T-helper 1 cell (primary cell): Measurements from ENCODE around the gene NKRF.
"Not testable (repeated sequence)": the region's sequence is repeated elsewhere in the genome, so short reads cannot be mapped to it uniquely, and the experiment has no call there.

Experiments
- DNase-seq, 5 donors: peaks; one replicate each; pipeline ENCODE4 v3.0.0-alpha.2; 2012 to 2020
- total RNA-seq, 4 donors: gene quantifications; one replicate each; lab custom pipeline; 2026; lab: John Stamatoyannopoulos, UW

The NKRF gene
- total RNA-seq = 30.8 to 42.0 (median 31.9) reads per million in 4 donors

- peak; percentile 79 to 90 (median 85) for DNase-seq
Measured at GRCh38 chrX:119606280-119607017, at the start of gene NKRF. Gene NKRF (minus strand): TSS chrX:119606424.

DNA sequence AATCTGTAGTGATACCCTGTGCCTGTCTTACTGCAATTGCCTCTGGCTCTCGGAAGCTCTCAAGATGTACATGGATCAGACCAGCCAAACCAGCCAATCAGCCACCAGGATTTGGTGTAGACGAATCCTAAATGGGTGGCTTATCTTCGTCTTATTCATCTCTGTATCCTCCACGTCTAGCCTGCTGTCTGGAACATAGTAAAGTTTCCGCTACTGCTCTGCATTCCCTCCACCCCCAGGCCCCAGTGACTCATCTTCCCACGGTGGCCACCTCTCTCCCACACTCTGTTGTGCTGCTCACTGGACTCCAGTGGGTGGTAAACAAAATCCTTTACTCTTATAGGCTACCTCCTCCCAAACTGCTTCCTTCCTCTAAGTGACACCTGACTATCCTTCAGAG, 48.9 kb upstream of the NKRF start:
- DNase-seq = peak in 4 of 5 donors; percentile 12 to 47 (median 36)

GRCh38 chrX:119654112-119654531, 47.9 kb upstream of the NKRF start:
- peak in 1 of 5 donors; percentile 5 for DNase-seq

GRCh38 chrX:119648421-119648775, 42.2 kb upstream of the NKRF start:
- DNase-seq = no peak

- DNase-seq = peak; percentile 7 to 95 (median 36)
Measured at GRCh38 chrX:119647552-119648420, 41.6 kb upstream of the NKRF start.

DNA sequence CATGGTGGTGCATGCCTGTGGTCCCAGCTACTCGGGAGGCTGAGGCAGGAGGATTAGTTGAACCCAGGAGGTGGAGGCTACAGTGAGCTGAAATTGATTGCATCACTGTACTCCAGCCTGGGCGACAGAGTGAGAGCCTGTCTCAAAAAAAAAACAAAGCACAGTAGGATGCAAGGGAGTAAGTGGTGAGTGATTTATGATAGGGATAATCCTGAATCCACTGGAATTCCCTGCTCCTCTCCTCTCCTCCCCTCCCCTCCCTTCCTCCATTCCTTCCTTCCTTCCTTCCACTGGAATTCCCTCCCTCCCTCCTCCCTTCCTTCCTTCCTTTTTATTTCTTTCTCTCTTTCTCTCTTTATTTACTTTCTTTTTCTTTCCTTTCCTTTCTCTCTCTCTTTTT, 40.9 kb upstream of the NKRF start:
- DNase-seq = no peak

GRCh38 chrX:119646515-119646914, 40.3 kb upstream of the NKRF start:
- DNase-seq = no peak

DNA sequence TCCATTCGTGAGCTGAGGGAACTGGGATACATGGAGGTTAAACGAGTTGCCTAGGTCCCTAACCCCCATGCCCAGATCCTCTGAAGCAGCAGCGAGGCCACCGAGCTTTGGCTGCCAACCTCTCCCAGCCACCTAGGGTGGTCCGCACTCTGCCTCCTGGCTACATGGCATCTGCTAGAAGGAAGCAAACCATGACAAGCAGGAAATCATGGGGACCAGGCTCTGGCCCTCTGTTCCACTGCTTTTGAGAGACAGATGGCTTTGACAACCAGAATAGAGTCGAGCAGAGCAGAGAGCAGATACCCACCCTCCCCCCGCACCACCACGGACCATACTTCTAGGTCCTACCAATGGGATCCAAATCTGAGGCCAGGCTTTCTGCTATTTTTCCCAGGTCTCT, 37.5 kb upstream of the NKRF start:
- DNase-seq = no peak

DNA sequence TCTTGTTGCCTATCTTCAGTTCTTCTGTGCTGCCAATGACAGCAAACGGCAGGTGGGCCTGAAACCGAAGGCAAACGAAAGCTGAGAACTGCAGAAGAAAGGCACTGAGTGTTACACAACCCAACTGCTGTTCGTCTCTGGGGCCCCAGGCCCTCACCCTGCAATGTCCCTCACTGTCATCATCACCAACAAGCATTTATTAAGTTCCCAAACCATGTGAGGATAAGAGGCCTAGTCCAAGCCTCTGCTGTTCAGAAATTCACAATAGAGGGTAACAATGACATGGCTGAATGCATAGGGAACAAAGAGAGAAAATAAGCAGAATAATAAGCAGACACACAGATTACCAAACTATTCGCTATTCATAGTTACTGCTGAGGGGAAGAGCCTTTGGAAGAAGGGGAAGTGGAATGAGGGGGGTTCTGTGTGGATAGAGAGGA, 34.5 kb upstream of the NKRF start:
- no peak for DNase-seq

GRCh38 chrX:119638725-119639471, 32.7 kb upstream of the NKRF start:
- no peak for DNase-seq

DNA sequence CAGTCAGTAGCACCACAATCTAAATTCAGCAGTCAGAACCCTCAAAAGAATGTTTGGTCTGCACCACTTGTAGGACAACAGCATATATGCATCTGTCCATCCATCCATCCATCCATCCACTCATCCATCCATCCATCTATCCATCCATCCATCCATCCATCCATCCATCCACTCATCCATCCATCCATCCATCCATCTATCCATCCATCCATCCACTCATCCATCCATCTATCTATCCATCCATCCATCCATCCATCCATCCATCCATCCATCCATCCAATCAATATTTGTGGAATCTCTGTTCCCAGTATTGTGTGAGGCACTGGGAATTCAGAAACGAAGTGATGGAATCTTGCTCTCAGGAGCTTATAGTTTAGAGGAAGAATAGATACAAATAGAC, 31.2 kb upstream of the NKRF start:
- DNase-seq = not testable (repeated sequence)

- DNase-seq = no peak
Measured at GRCh38 chrX:119636419-119636818, 30.2 kb upstream of the NKRF start.

GRCh38 chrX:119635799-119636198, 29.6 kb upstream of the NKRF start:
- no peak for DNase-seq

DNA sequence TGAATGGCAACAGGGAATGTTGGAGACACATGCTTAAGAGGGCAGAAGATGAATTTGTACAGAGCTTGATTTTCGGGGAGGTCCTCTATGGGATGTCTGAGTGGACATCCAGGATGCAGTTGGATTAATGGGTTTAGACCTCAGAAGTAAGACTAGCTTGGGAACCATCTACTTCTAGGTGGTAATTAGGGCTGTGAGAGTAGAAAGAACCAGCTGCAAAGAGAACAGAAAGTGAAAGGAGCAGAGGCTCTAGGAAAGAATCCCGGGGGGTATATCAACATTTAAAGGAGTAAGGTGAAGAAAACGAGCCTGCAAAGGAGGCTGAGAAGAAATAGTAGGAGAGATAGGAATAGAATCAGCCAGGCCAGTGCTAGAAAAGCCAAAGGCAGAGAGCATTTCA, 29.0 kb upstream of the NKRF start:
- no peak for DNase-seq

GRCh38 chrX:119625843-119626242, 19.6 kb upstream of the NKRF start:
- no peak for DNase-seq

DNA sequence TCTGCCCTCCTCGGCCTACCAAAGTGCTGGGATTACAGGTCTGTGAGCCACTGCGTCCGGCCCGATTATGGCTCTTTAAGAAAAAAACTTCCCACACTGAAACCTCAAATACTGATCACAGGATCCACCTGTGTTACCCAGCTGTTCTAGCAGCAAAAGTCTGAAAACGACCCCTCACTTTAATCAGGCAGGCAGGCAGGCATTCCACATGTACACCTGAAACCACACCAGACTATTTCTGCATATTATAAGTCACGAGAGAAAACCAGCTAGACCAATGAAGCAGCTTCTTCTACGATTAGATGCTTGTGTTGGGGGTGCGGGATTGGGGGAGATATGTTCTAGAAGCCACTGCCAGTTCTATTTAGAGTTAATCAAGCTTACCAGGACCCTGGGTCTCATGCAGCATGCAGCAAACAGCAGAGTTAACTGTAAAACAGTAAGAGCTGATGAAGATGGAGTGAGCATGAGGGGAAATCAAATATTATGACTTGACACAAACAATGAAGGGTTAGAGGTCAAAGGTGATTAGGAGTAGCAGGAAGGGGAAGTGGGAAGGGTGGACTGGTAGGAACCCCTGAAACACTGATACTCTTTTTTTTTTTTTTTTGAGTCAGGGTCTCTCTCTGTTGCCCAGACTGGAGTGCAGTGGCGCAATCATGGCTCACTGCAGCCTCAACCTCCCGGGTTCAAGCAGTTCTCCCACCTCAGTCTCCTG, 18.9 kb upstream of the NKRF start:
- no peak for DNase-seq

DNA sequence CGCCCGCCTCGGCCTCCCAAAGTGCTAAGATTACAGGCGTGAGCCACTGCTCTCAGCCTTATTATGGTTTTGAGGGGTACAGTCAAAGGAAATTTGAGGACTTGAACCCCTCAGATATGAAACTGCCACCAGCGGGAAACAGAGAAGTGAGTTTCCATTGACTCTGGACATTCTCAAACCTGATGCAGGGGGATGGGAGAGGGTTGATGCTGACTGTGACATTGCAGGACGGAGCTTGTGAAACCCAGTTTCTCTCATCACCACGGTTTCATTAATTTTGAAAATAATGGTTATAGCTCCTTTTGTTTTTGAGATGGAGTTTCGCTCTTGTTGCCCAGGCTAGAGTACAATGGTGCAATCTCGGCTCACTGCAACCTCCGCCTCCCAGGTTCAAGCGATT, 18.2 kb upstream of the NKRF start:
- DNase-seq = no peak

- no peak for DNase-seq
Measured at GRCh38 chrX:119622356-119623232, 16.4 kb upstream of the NKRF start.

DNA sequence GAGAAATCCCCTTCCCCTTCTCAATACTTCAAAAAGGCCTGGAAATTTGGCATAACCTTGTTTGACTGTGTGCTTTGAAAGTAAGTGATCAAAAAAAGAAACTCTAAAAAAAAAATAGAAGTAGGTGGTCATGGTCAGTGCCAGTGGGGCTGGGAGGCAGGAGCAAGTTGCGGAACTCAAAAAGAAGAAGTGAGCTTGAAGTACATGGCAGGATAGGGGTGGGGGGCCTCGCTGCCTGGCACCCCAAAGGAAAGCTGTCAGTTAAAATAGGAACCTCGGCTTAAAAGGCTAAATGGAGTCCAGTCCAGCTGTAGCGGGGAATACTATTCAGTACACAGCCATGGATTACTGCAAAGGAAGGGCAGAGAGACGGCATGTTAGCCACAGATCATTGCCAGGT, 12.2 kb upstream of the NKRF start:
- DNase-seq = no peak

GRCh38 chrX:119617517-119618164, 11.4 kb upstream of the NKRF start:
- no peak for DNase-seq

GRCh38 chrX:119614776-119615175, 8.6 kb upstream of the NKRF start:
- no peak for DNase-seq
